ENCODE results near the gene C12orf57. TPM values are rescaled to one million over a fixed set of nuclear protein-coding genes. Genes with fewer than 3 reads are reported as not detected.

C12orf57 gene
- total and polyA plus RNA-seq, 2 of the 8 experiments (the other 6 are each of a cell fraction or from before 2014, with no cell fraction given): 174 to 993 TPM

DNA sequence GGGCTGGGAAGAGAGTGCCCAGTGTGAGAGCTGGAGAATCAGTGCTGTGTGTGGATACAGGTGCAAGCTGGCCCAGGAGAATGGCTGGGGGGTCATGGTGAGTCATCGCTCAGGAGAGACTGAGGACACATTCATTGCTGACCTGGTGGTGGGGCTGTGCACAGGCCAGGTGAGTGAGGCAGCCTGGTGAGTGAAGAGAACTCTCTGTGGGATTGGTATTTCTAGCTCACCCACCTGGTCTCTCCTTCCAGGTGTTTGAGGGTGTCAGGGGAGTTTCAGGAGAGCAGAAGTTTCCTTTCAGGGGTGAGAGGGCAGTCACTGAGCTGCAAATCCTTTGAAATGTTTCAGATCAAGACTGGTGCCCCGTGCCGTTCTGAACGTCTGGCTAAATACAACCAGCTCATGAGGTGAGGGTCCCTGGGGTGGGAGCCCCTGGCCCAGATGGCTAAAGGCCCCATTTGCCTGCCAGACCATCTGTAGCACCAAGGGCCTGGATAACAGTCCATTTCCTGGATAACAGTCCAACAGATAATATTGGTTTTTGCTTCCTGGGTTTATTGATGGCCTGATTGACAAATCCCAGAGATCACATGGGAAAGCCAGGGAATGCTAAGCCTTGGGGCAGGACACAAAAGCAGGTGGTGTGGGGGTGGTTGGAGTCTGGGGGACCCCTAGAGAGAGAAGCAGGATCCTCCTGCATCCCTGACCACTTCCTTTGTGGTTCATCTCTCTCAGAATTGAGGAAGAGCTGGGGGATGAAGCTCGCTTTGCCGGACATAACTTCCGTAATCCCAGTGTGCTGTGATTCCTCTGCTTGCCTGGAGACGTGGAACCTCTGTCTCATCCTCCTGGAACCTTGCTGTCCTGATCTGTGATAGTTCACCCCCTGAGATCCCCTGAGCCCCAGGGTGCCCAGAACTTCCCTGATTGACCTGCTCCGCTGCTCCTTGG lies 21.6 kb upstream of the C12orf57 start:
- no peak overlapping the region for H3K18ac ChIP-seq (ENCODE audit: extremely low read depth, low read length)
- H3K4ac ChIP-seq (replicated peaks; ENCODE audit: insufficient read length, low read depth, low read length): no peak overlapping the region
- no peak overlapping the region for H2BK20ac ChIP-seq (ENCODE audit: low read length)
- no peaks in the 10 kb centered on the region for H3K79me2 ChIP-seq (ENCODE audit: control insufficient read depth in 1 of 2, insufficient read depth in 2 of 2, low read length in 2 of 2)
- no peak overlapping the region for H2BK12ac ChIP-seq (ENCODE audit: low read depth, low read length)
- no peak overlapping the region for H3K4me3 ChIP-seq (ENCODE audit: extremely low read depth in 1 of 4, insufficient read depth in 2 of 4, low read depth in 3 of 4, low read length in 4 of 4)
- ChIA-PET CTCF (ENCODE audit: partially characterized antibody) (interaction anchor here (1.0 to 10.0 kb wide), 8 partner anchors 10 to 186 kb away, joined by 3 to 253 read pairs (median 6); partner anchors contain the start of genes C12orf57, LRRC23, RNU7-1 and SPSB2), POLR2A (ENCODE audit: partially characterized antibody) (interaction anchor here (1.0 to 39.6 kb wide), 5 partner anchors 8 to 53 kb away, joined by 3 to 1027 read pairs (median 227); partner anchors contain the start of genes C12orf57, ENO2, LRRC23 and PTPN6)
- no peak overlapping the region for H3K27ac ChIP-seq (ENCODE audit: low read depth, low read length)
- H4K20me1 ChIP-seq (replicated peaks in 1 of 2; ENCODE audit: control insufficient read depth in 1 of 2, insufficient read depth in 2 of 2, low read length in 2 of 2): peaks cover 0 to 6% of the 10 kb centered on the region in 2 experiments
- H3K56ac ChIP-seq (replicated peaks; ENCODE audit: insufficient read length, low read depth, low read length): no peak overlapping the region
- no peak overlapping the region for H3K4me2 ChIP-seq (ENCODE audit: insufficient read depth in 1 of 2, low read depth in 2 of 2, low read length in 2 of 2)
- no peak overlapping the region for H4K8ac ChIP-seq (ENCODE audit: extremely low read depth, insufficient read depth, low read length)
- H3K23ac ChIP-seq (ENCODE audit: insufficient read length): no peak overlapping the region
- H3K23me2 ChIP-seq (ENCODE audit: low read depth, low read length): peaks cover 17% of the 10 kb centered on the region
- H3K14ac ChIP-seq (ENCODE audit: insufficient read length): no peak overlapping the region
- no peak overlapping the region for H2BK15ac ChIP-seq (ENCODE audit: low read length)
- DNase-seq (ENCODE audit: low read depth in 1 of 2, low spot score in 2 of 2) (no peak), FAIRE-seq (no peak)
- no peak overlapping the region for H4K91ac ChIP-seq (replicated peaks; ENCODE audit: insufficient read length, low read length)
- H3K9me3 ChIP-seq (ENCODE audit: insufficient read depth in 2 of 2, low read depth in 1 of 2, low read length in 1 of 2): no peaks in the 10 kb centered on the region
- no peak overlapping the region for H2BK120ac ChIP-seq (replicated peaks; ENCODE audit: low read depth, low read length)
- WGBS, 2 experiments (ENCODE audit: extremely low coverage in 1 of 2, insufficient coverage in 1 of 2, insufficient read length in 1 of 2, insufficient replicate concordance in 2 of 2, low coverage in 1 of 2, low lambda C conversion rate in 2 of 2, missing lambda C conversion rate in 1 of 2): 98% methylated on average over 9 of the region's 9 CpGs; no CpG with 5 or more reads in 1 of the 2 experiments
- H2BK5ac ChIP-seq (ENCODE audit: low read depth, low read length): no peak overlapping the region
- no peaks in the 10 kb centered on the region; the same call in 1 of the 2 replicates for H3K79me1 ChIP-seq (ENCODE audit: low read depth, low read length)
- H4K5ac ChIP-seq (ENCODE audit: insufficient read length, low read depth, low read length): no peak overlapping the region
- no peak overlapping the region for H2AK5ac ChIP-seq (ENCODE audit: low read depth, low read length)
- H3K27me3 ChIP-seq (replicated peaks in 1 of 4; ENCODE audit: control insufficient read depth in 3 of 4, extremely low read depth in 1 of 4, insufficient read depth in 3 of 4, low read length in 3 of 4): no peaks in the 10 kb centered on the region
- peaks cover 12 to 24% (median 16%) of the 10 kb centered on the region in 4 experiments for H3K4me1 ChIP-seq (replicated peaks in 1 of 4; ENCODE audit: control insufficient read depth in 3 of 4, insufficient read depth in 4 of 4, low read length in 3 of 4)
- peaks cover 19 to 59% (median 37%) of the 10 kb centered on the region in 4 experiments for H3K36me3 ChIP-seq (ENCODE audit: control insufficient read depth in 2 of 4, insufficient read depth in 4 of 4, low read length in 3 of 4)
- no peak overlapping the region for H2AFZ ChIP-seq (ENCODE audit: low read length)
- H3K9ac ChIP-seq (replicated peaks in 1 of 4; ENCODE audit: extremely low read depth in 1 of 4, low read depth in 3 of 4, low read length in 3 of 4): no peak overlapping the region
- TF ChIP-seq NRF1 (IDR thresholded peaks at IDR 0.05; ENCODE audit: low read depth, low read length) (no peak), SUZ12 (IDR thresholded peaks at IDR 0.05; ENCODE audit: low read length) (no peak), ATF2 (IDR thresholded peaks at IDR 0.05; ENCODE audit: low read length) (no peak), RAD21 (IDR thresholded peaks at IDR 0.05 in 1 of 2, conservative IDR thresholded peaks at IDR 0.05 in 1 of 2; ENCODE audit: low read depth in 2 of 2, low read length in 2 of 2) (no peak), POLR2A (IDR thresholded peaks at IDR 0.05; ENCODE audit: control extremely low read depth in 1 of 2, low read depth in 2 of 2, low read length in 2 of 2) (no peak), CBX8 (IDR thresholded peaks at IDR 0.05; ENCODE audit: borderline replicate concordance, low read depth, low read length) (no peak), CHD2 (IDR thresholded peaks at IDR 0.05; ENCODE audit: low read length) (no peak), RXRA (IDR thresholded peaks at IDR 0.05; ENCODE audit: insufficient read depth, low read depth, low read length) (no peak), BRCA1 (IDR thresholded peaks at IDR 0.05; ENCODE audit: low read depth, low read length) (no peak), RFX5 (IDR thresholded peaks at IDR 0.05; ENCODE audit: borderline replicate concordance, low read depth, low read length) (no peak)

All from H1 (cell line).